ENCODE measurements around the gene PCBP1.
"Not testable (repeated sequence)": the region's sequence is repeated elsewhere in the genome, so short reads cannot be mapped to it uniquely, and the experiment has no call there.

PCBP1 gene

DNA sequence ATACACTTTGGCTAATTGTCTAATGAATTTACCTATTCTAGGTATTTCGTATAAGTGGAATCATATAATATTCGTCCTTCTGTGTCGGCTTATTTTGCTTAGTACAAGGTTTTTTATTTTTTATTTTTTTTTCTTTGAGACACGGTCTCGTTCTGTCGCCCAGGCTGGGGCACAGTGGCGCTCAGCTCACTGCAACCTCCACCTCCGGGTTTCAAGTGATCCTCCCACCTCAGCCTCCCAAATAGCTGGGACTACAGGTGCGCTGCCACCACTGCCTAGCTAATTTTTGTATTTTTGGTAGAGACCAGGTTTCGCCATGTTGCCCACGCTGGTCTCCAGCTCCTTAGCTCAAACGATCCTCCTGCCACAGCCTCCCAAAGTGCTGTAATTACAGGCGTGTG is 38.2 kb downstream of the PCBP1 start:
- DNase-seq (ENCODE audit: low spot score) = no peak

DNA sequence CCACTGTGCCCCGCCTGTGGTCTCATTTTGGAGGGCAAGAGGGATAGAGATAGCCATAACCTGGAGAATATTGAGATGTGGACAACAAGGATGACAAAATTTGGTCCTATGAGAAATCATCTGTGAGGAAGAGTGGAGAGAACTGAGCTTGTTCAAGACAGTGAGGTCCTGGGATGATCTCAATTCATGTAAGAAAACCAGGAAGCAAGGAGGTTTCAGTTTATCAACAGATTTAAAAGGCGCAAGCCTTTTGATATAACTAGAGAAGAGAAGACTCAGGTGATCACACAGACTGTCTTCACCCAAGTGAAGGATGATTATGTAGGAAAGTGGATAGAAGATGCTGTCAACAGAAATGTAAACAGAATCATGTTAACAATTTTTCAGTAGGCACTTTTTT is 39.1 kb downstream of the PCBP1 start:
- DNase-seq (ENCODE audit: low spot score) = no peak

- DNase-seq (ENCODE audit: low spot score) = no peak
Observed at GRCh38 chr2:70128005-70128404, 40.7 kb downstream of the PCBP1 start.

DNA sequence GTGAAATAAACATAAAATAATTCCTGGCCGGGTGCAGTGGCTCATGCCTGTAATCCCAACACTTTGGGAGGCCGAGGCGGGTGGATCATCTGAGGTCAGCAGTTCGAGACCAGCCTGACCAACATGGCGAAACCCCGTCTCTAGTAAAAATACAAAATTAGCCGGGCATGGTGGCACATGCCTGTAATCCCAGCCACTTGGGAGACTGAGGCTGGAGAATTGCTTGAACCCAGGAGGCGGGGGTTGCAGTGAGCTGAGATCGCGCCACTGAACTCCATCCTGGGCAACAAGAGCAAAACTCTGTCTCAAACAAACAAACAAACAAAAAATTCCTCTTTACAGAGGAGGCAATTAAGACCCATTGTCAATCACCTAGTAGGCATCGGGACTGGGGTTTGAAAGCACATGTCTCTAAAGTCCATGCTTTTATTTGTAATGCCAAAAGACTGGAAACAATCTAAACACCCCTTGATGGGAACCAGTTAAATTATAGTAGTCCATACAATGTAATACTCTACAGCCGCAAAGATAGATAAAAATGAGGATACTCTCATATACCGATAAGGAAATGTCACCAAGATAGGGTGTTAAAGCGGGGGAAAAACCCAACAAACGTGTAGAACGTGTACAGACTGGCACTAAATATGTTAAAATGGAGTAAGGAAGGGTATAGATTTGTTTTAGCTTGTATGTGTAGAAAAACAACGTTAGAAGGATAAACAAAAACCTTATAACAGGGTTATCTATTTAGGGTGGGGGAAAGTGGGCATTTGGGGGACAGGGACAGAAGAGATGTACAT is 44.3 kb downstream of the PCBP1 start:
- DNase-seq (ENCODE audit: low spot score) = not testable (repeated sequence)

DNA sequence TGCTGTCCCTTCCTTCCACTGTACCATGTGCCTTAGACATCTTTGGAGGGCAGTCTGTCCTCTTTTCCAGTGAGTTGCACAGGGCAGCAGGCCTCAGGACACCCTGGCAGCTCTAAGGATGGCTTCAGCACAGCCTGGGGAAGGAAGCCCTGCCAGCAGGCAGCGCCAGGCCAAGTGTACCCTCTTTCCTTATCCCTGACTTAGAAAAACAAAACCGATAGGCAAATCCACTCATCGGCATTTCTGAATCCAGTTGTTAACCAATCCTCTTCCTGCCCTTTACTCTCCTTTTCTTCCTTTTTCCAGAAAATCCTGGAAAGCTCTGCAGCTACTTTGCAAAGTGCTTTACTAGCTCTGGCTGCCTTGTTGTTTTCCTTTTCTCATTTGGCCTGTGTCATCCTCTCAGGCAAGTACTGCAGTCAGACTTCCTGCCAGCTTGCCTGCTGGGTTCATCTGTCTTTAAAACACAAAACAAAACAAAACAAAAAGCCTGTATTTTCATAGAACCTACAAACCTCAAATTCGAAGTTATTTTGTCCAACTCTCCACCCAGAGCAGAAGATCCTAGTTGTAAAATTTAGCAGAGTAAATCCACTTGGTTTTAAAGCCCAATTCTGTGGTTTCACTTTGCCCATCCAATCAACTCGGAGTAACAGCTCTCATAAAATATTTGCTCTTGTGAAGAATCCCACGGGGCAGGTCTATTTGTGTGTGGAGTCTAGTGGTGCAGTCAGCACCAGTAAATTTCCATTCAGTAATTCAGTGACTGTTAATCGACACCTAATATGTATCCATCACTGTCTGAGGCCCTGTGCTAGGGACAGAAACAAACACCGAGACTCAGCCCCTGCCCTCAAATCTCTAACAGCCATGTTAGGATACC is 45.2 kb downstream of the PCBP1 start:
- DNase-seq (ENCODE audit: low spot score) = peak; percentile 60

GRCh38 chr2:70133127-70133452 is 45.8 kb downstream of the PCBP1 start:
- DNase-seq (ENCODE audit: low spot score) = no peak

DNA sequence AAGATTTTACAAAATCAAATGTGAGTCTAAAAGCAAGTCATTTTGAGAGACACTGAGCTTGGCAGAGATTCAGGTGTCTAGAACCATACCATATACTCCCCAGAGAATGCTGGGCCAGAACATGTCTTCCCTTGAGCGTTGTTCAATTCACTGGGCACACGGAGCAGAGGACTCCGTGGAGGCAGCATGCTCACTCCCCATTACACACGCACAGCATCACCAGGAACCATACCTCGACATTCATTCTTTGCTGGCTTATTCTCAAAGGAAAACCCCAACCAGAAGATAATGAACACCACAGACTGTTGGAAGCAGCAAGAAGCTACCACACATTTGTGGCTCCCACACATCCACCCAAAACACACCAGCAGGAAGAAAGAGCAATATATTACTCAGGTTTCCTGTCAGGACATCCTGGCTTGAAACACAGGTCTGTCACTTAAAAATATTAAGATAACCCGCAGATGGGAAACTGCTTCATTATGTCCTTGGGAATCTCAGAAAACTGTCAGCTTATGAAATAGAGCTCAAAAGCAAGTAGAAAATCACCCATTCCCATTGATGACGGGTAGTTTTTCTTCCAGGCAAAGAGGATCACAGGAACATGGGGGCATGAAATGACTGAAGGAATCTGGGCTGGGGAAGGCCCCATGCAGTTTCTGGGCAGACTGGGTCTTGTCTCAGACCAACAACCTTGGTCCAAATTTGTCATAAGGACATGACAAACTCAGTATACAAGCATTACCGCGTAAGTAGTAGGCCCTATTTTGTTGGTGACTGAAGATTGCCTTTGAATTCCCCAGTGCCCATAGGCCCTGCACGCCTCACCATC is 46.4 kb downstream of the PCBP1 start:
- no peak for DNase-seq (ENCODE audit: low spot score)

- DNase-seq (ENCODE audit: low spot score) = not testable (repeated sequence)
Observed at GRCh38 chr2:70134323-70134983, 47.2 kb downstream of the PCBP1 start.

All from kidney tubule cell (primary cell).